CD4-positive, alpha-beta T cell treated with Interleukin-10 for 1 hour (primary cell): ENCODE results near the gene ATP1A3.
"Not testable (repeated sequence)": the region's sequence is repeated elsewhere in the genome, so short reads cannot be mapped to it uniquely, and the experiment has no call there.

ENCODE experiments used
- DNase-seq: peaks from one replicate; pipeline ENCODE4 v3.0.0-alpha.2; 2020

The ATP1A3 gene

DNA sequence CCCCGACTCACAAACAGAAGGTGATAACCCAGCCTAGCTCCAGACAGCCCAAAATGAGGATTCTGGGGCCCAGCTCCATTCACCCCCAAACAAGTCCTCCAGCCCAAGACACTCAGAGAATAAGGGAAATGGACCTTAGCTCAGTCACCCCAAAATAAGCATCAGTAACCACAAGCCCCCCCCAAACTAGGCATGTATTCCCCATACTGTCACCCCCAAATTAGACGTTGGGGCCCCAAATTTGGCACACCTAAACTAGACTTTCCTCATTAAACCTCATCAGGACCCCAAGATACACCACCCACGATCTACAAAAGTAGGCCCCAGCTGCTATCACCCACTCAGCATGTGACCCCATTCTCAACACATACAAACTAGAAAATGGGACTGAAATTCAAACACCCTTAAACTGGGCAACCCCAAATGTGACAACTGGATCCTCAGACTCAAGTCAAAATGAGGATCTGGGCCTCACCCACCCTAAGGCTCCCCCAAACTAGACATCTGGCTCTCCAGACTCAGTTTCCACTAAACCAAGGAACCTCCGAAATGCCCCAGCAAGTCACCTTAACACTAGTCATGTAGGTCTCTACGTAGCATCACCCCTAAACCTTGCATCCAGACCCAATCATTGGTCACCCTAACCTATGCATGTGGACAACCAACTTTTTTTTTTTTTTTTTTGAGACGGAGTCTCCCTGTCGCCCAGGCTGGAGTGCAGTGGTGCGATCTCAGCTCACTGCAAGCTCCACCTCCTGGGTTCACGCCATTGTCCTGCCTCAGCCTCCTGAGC is 52.4 kb downstream of the ATP1A3 start:
- no peak for DNase-seq

GRCh38 chr19:41940731-41941409 is 53.2 kb downstream of the ATP1A3 start:
- DNase-seq = no peak

GRCh38 chr19:41939861-41940730 is 53.9 kb downstream of the ATP1A3 start:
- peak; percentile 51 for DNase-seq

GRCh38 chr19:41939209-41939608 is 54.8 kb downstream of the ATP1A3 start:
- DNase-seq = not testable (repeated sequence)

DNA sequence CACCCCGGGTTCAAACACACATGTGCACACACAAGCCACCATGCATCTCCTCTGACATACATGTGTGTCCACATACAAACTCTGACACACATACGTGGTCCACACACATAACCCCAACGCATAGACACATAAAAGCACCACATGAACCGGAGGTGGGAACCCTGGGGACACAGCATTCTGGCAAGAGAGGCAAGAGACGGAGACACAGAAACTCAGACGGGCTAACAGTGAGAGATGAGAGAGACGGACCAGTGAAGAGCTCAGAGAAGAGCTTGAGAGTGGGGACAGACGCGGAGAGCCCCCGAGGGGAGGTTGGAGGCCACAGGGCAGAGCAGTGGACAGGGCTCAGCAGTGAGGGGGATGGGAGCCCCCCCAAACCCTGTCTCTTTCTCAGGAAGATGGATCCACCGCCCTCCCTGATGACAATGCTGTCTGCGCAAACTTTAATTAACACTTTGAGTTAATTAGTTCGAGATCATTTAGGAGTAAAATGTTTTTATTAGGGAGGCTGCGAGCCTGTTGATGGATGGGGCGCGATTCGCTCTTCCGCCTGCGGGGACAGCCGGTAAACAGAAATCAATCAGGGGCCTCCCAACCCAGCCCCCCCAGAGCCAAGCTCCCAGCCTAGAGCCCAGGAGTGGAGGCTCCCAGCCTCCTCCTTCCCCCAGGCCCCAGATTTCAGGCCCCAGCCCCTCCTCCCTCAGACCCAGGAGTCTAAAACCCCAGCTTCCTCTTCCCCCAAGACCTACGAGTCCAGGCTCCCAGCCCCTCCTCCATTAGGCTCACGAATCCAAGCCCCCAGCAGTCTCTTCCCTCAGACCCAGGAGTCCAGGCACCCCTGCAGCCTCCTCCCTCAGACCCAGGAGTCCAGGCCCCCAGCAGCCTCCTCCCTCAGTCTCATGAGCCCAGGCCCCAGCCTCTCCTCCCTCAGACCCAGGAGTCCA is 56.2 kb downstream of the ATP1A3 start:
- DNase-seq = no peak

DNA sequence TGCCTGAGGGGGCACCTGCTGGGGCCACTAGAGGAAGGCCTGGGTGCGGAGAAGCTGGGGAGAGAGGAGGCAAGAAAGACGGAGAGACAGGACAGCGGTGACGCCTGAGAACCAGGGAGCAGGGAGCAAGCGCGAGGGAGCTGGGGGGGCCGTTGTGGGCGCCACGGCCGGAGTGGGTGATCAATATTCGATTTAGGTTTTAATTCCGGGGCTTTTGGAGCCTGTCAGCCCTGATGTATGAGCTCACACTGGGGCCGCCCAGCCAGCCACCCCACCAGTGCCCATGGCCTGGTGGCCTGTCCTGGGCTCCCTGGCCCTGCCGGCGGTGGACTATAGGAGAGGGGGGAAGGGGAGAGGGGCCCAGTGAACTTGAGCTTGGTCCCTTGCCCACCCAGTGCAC is 57.1 kb downstream of the ATP1A3 start:
- no peak for DNase-seq

DNA sequence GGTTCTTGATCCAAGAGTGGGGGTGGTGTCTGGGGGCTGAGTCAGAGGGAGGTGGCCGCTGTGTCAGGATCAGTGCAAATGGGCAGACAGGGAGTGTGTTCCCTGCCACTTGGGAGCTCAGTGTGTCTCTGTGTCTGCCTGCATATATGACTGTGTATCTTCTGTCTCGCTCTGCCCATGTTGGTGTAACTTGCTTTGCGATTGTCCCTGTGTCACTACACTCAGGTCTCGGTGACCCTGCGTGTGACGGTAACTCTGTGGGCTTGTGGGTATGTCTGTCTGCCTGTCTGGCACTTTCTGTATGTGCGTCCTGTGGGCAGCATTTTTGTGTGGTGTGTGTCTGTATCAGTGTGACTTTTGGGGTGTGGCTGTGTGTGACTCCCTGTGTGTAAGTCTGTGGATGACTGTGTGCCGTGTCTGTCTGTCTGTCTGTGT is 57.6 kb downstream of the ATP1A3 start:
- DNase-seq = peak; percentile 69

GRCh38 chr19:41935760-41936415 is 58.1 kb downstream of the ATP1A3 start:
- DNase-seq = no peak

GRCh38 chr19:41934849-41935374 is 59.1 kb downstream of the ATP1A3 start:
- DNase-seq = peak; percentile 84

DNA sequence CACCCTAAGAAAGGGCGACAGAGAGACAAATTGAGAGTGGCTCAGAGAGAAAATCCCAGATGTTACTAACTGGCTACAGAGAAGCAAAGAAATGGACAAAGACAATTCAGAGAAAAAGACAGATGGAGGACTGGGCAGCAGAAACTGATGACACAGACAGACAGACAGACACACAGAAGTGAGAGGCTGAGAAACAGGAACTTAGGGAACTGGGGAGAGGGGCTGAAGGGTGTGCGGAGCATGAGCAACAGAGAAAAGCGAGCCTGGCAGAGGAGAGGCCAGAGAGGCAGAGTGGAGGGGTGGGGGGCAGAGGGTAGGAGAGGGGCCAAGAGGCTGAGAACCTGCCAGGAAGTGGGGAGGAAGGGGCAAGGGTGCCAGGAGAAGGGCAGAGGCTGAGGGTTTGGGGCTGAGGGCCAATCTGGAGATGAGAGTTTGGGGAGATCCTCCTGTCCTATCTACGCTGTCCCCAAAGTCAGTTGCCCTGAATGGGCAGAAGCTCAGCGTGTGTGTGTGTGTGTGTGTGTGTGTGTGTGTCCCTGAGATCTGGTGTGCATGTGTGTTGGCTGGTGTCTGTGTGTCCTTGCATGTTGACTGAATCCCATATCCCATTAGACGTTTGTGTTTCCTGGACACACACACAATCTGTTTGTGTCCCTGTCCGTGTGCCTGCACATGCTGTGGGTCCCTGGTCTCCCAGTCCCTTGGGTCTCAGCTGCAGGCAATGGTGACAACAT is 60.2 kb downstream of the ATP1A3 start:
- DNase-seq = no peak

DNA sequence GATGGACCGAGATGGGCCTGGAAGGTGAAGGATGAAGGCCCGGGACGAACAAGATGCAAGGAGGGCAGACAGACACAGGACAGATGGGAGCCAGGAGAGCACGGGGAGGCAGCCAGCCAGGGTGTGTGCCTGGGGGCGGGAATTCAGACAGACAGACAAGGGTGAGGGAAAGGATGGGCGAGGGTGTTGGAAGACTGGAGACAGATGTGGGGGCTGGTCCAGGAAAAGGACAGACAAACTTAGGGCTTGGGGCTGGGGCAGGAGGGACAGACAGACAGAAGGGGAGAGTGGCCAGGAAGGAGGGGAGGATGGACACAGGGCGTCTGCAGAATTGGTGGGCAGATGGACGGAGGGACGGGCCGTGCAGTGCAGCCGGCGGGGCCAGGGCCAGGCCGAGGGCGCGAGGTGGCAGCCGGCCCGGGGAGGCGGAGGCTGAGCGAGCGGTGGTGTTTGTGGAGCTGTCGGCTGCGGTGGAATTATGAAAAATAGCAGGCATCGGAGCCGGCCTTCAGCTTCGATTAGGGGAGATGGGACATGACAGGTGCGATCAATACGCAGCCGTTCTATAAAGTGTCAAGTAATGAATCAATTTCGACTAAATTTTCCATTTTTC is 61.2 kb downstream of the ATP1A3 start:
- no peak for DNase-seq

- DNase-seq = no peak
Measured at GRCh38 chr19:41932259-41932719, 61.7 kb downstream of the ATP1A3 start.

DNA sequence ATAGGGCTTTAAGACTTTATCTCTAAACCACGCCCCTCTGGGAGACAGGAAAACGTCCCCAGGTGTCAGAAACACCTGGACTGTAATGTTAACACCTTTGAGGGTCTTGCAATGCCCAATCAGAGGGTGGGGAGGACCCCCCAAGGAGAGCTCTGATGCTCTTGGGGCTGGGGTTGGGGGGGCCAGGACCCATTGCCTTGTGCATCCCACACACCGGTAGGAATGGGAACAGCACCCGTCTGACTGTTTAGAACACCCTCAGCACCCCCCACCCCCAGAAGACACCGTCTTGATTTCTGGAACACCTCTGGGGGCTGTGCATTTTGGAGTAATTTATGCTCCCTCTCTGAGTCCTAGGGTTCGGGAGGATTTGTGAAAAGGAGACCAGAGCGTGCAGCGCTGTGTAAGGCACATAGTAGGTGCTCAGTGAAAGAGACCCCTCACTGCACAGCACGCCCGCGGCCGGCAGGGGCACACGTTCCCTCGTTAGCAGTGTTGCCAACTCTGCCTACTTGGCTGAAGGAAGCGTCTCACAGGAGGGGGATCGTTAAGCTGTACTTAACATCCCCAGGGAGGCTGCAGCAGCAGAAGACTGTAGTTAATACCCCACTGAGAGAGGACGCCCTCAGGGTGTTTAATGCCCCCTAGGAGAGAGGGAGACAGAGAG is 63.0 kb downstream of the ATP1A3 start:
- no peak for DNase-seq

- no peak for DNase-seq
Measured at GRCh38 chr19:41930322-41930722, 63.7 kb downstream of the ATP1A3 start.

DNA sequence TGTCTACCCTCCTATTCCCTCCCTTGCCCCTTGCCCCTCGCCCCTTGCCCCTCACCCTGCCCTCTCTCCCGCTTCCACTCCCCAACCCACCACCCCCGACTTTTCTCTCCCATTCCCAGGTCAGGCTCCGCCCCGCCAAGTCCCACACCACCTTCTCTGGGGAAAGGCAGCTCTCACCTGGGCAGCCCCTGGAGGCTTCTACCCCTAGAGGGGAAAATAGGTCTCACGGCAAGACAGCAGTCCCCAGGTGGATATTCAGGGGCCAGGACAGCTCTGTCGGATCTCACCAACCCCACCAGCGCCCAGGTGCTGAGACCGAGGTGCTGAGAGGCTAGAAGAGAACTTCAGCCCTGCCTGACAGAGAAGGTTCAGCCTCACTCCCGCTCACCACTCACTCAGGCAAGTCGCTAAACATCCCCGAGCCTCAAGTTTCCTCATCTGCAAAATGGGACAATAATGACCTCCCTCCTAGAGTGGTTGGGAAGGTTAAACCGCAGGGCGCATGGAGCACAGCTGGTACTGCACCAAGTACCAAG is 64.4 kb downstream of the ATP1A3 start:
- DNase-seq = no peak

GRCh38 chr19:41928754-41929535 is 65.1 kb downstream of the ATP1A3 start:
- peak; percentile 55 for DNase-seq

- DNase-seq = no peak
Measured at GRCh38 chr19:41928221-41928683, 65.8 kb downstream of the ATP1A3 start, which contains the start of gene ERFL. TSS of gene ERFL (minus strand) at chr19:41928449. CDS start at chr19:41912919, 15,530 bp downstream.
